GM21367 (cell line): Measurements from ENCODE around the gene LILRA5.
"Not testable (repeated sequence)": the region's sequence is repeated elsewhere in the genome, so short reads cannot be mapped to it uniquely, and the experiment has no call there.

ENCODE experiments used
- ATAC-seq: cut with Tn5 transposase; IDR thresholded peaks from one replicate; pipeline ENCODE4 v1.9.1; 2021; ENCODE audit not compliant: unreplicated experiment

LILRA5 gene

GRCh38 chr19:54307389-54308020 is 5.5 kb downstream of the LILRA5 start:
- no peak for ATAC-seq

- ATAC-seq = no peak
These were observed 7.8 kb downstream of the LILRA5 start for GRCh38 chr19:54305141-54305540.

- no peak for ATAC-seq
These were observed 10.7 kb downstream of the LILRA5 start for GRCh38 chr19:54302257-54302656.

- ATAC-seq = no peak
These were observed 13.5 kb downstream of the LILRA5 start for GRCh38 chr19:54299515-54299914.

- ATAC-seq = no peak
These were observed 13.9 kb downstream of the LILRA5 start for GRCh38 chr19:54299126-54299498.

GRCh38 chr19:54298357-54299125 is 14.4 kb downstream of the LILRA5 start:
- no peak for ATAC-seq

GRCh38 chr19:54297759-54298305 is 15.1 kb downstream of the LILRA5 start:
- no peak for ATAC-seq

GRCh38 chr19:54294539-54294938 is 18.4 kb downstream of the LILRA5 start:
- no peak for ATAC-seq

- ATAC-seq = not testable (repeated sequence)
These were observed 23.8 kb downstream of the LILRA5 start for GRCh38 chr19:54289160-54289559.

GRCh38 chr19:54287456-54287855 is 25.5 kb downstream of the LILRA5 start:
- ATAC-seq = no peak

- ATAC-seq = not testable (repeated sequence)
These were observed 26.7 kb downstream of the LILRA5 start for GRCh38 chr19:54286283-54286682.

- not testable (repeated sequence) for ATAC-seq
These were observed 27.4 kb downstream of the LILRA5 start for GRCh38 chr19:54285427-54286056.

GRCh38 chr19:54282686-54283470 is 30.1 kb downstream of the LILRA5 start:
- no peak for ATAC-seq

- not testable (repeated sequence) for ATAC-seq
These were observed 31.3 kb downstream of the LILRA5 start for GRCh38 chr19:54281729-54282075.

- ATAC-seq = no peak
These were observed 31.8 kb downstream of the LILRA5 start, which contains the start of gene LILRB2 for GRCh38 chr19:54281007-54281728. LILRB2 (minus strand) TSS chr19:54281110; CDS start chr19:54280496, 614 bp downstream.

GRCh38 chr19:54280441-54280840 is 32.5 kb downstream of the LILRA5 start:
- not testable (repeated sequence) for ATAC-seq

- not testable (repeated sequence) for ATAC-seq
These were observed 32.9 kb downstream of the LILRA5 start for GRCh38 chr19:54280025-54280424.

GRCh38 chr19:54279406-54279962 is 33.5 kb downstream of the LILRA5 start:
- no peak for ATAC-seq

GRCh38 chr19:54278571-54279195 is 34.3 kb downstream of the LILRA5 start:
- not testable (repeated sequence) for ATAC-seq
